ENCODE results near the gene GORASP1. TPM values are rescaled to one million over a fixed set of nuclear protein-coding genes. Genes with fewer than 3 reads are reported as not detected.
A peak's percentile ranks its signal among the peaks of the same experiment; 100 is the strongest.

GORASP1 gene
- total RNA-seq, 1 donor from 2014 or later: 71.5 TPM

- no peak overlapping the region for H3K4me3 Mint-ChIP-seq
- H3K27me3 Mint-ChIP-seq (ENCODE audit: low read depth): no peaks in the 10 kb centered on the region
- peaks cover 26% of the 10 kb centered on the region for H3K4me1 Mint-ChIP-seq
- no peaks in the 10 kb centered on the region for H3K9me3 Mint-ChIP-seq
- no peaks in the 10 kb centered on the region for H3K36me3 Mint-ChIP-seq
- TF ChIP-seq CTCF (IDR thresholded peaks at IDR 0.05; ENCODE audit: unreplicated experiment): no peak
- no peak for DNase-seq (ENCODE audit: low spot score in 2 of 2, unreplicated experiment in 2 of 2)
- H3K27ac Mint-ChIP-seq: no peak overlapping the region
Observed at GRCh38 chr3:39110041-39110639, 2.7 kb upstream of the GORASP1 start.

GRCh38 chr3:39109086-39109485 is 1.7 kb upstream of the GORASP1 start:
- no peaks in the 10 kb centered on the region for H3K9me3 Mint-ChIP-seq
- no peak for DNase-seq (ENCODE audit: low spot score in 2 of 2, unreplicated experiment in 2 of 2)

GRCh38 chr3:39108200-39108710 is 828 bp upstream of the GORASP1 start:
- DNase-seq (ENCODE audit: low spot score in 2 of 2, unreplicated experiment in 2 of 2): peak in 1 of 2 experiments; percentile 19
- Mint-ChIP-seq H3K27me3 (ENCODE audit: low read depth) (no peaks in the 10 kb centered on the region), H3K9me3 (no peaks in the 10 kb centered on the region), H3K4me3 (peak overlapping the region; percentile 92), H3K36me3 (no peaks in the 10 kb centered on the region), H3K4me1 (peaks cover 30% of the 10 kb centered on the region), H3K27ac (peak overlapping the region; percentile 93)
- TF ChIP-seq CTCF (IDR thresholded peaks at IDR 0.05; ENCODE audit: unreplicated experiment): no peak

More at GRCh38 chr3:39109086-39109485, 1.7 kb upstream of the GORASP1 start:
- Mint-ChIP-seq H3K27me3 (ENCODE audit: low read depth) (no peaks in the 10 kb centered on the region), H3K4me3 (peak overlapping the region; percentile 92), H3K36me3 (no peaks in the 10 kb centered on the region), H3K27ac (no peak overlapping the region), H3K4me1 (peaks cover 30% of the 10 kb centered on the region)
- TF ChIP-seq CTCF (IDR thresholded peaks at IDR 0.05; ENCODE audit: unreplicated experiment): no peak

- DNase-seq (ENCODE audit: low spot score in 2 of 2, unreplicated experiment in 2 of 2): peak; percentile 46 to 69
- H3K36me3 Mint-ChIP-seq: no peaks in the 10 kb centered on the region
- peaks cover 30% of the 10 kb centered on the region for H3K4me1 Mint-ChIP-seq
- H3K27ac Mint-ChIP-seq: peak overlapping the region; percentile 88
- no peak for TF ChIP-seq CTCF (IDR thresholded peaks at IDR 0.05; ENCODE audit: unreplicated experiment)
- H3K4me3 Mint-ChIP-seq: peak overlapping the region; percentile 80
- no peaks in the 10 kb centered on the region for H3K27me3 Mint-ChIP-seq (ENCODE audit: low read depth)
- no peaks in the 10 kb centered on the region for H3K9me3 Mint-ChIP-seq
Observed at GRCh38 chr3:39106851-39107387, 508 bp downstream of the GORASP1 start.

- Mint-ChIP-seq H3K36me3 (no peaks in the 10 kb centered on the region), H3K4me3 (peak overlapping the region; percentile 80), H3K27me3 (ENCODE audit: low read depth) (no peaks in the 10 kb centered on the region), H3K27ac (peak overlapping the region; percentile 88), H3K9me3 (no peaks in the 10 kb centered on the region), H3K4me1 (peaks cover 30% of the 10 kb centered on the region)
- no peak for TF ChIP-seq CTCF (IDR thresholded peaks at IDR 0.05; ENCODE audit: unreplicated experiment)
- DNase-seq (ENCODE audit: low spot score in 2 of 2, unreplicated experiment in 2 of 2): no peak
Observed at GRCh38 chr3:39106281-39106811, 1.1 kb downstream of the GORASP1 start.

Measured in mesothelial cell of epicardium (in vitro differentiated cells).